8988T (cell line): ENCODE data around the gene SLC35G3.
"Not testable (repeated sequence)": the region's sequence is repeated elsewhere in the genome, so short reads cannot be mapped to it uniquely, and the experiment has no call there.

Experiments
- DNase-seq: peaks from one replicate; pipeline ENCODE4 v3.0.0; 2011

The SLC35G3 gene

GRCh38 chr17:35202582-35202981 lies 8.4 kb upstream of the SLC35G3 start:
- not testable (repeated sequence) for DNase-seq

- not testable (repeated sequence) for DNase-seq
These were observed 869 bp upstream of the SLC35G3 start for GRCh38 chr17:35195062-35195461.

- DNase-seq = no peak
These were observed 1.5 kb downstream of the SLC35G3 start for GRCh38 chr17:35192708-35193107.

- no peak for DNase-seq
These were observed 3.0 kb downstream of the SLC35G3 start for GRCh38 chr17:35191001-35191695.

- DNase-seq = no peak
These were observed 4.9 kb downstream of the SLC35G3 start for GRCh38 chr17:35189291-35189690.

GRCh38 chr17:35188111-35188510 lies 6.1 kb downstream of the SLC35G3 start:
- DNase-seq = no peak

DNA sequence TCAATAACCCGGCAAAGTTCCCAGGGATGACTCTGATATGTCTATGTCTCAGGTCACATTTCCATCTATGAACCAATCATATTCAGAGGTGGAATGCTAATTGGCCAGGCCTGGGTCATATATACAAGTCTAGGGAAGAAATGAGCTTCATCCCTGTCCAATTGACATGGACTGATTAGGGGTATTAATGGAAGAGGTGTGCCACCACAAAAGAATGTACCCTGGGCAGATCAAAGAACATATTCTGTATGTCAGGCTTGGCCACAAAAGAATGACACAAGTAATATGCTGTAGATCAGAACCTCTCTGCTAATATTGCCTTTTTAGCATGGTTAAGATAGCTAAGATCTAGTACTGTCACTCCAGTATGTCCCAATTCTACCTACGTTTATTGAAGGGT lies 6.7 kb downstream of the SLC35G3 start:
- DNase-seq = no peak

GRCh38 chr17:35185849-35186248 lies 8.3 kb downstream of the SLC35G3 start:
- DNase-seq = no peak

DNA sequence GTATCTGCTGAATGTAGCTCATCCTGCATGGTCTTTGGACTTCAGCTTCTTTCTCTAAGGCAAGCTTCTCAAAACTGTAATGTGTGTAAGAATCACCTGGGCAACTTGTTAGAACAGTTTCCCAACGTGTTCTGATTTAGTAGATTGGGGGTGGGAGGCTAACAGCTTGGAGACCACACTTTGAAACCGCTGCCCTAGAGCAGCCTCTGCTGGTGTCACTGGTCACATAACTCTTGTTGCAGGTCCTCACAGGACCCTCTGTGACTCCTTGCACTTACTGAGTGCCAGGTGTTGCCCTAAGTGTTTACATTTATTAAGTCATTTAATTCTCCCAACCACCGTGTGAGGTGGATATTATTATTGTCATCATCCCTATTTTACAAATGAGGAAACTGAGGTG lies 9.9 kb downstream of the SLC35G3 start:
- DNase-seq = no peak

DNA sequence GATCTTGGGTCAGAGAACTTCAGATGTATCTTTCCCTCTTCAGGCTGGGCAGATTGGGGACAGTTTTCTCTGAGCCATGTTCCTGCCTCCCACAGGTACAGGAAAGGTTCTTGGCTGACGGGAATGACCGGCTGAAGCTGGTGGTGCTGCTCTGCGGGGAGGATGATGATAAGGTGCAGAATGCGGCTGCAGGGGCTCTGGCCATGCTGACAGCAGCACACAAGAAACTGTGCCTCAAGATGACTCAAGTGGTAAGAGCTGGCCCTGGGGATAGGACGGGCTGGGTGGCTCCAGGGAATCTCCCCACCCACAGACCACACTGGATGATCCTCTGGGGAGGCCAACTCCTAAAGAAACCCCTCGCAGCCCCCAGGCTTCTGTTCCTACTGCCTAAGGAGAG lies 10.9 kb downstream of the SLC35G3 start:
- DNase-seq = no peak

- DNase-seq = not testable (repeated sequence)
These were observed 14.8 kb downstream of the SLC35G3 start for GRCh38 chr17:35179379-35179778.

DNA sequence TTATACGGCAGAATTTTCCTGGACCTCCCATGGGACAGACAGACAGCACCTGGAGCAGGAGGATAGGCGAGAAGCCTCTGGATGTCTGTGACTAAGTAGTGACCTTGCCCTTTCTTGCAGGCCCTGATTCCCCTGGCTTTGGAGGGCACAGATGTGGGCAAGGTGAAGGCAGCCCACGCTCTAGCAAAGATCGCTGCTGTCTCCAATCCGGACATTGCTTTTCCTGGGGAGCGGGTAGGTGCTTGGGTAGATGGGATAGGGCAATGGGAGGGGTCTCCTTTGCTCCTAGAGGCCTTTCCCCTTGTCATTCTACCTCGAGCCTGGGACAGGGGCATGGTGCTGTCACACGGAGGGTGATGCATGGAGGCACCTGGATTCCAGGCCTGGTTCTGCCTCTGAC lies 17.3 kb downstream of the SLC35G3 start:
- DNase-seq = no peak

DNA sequence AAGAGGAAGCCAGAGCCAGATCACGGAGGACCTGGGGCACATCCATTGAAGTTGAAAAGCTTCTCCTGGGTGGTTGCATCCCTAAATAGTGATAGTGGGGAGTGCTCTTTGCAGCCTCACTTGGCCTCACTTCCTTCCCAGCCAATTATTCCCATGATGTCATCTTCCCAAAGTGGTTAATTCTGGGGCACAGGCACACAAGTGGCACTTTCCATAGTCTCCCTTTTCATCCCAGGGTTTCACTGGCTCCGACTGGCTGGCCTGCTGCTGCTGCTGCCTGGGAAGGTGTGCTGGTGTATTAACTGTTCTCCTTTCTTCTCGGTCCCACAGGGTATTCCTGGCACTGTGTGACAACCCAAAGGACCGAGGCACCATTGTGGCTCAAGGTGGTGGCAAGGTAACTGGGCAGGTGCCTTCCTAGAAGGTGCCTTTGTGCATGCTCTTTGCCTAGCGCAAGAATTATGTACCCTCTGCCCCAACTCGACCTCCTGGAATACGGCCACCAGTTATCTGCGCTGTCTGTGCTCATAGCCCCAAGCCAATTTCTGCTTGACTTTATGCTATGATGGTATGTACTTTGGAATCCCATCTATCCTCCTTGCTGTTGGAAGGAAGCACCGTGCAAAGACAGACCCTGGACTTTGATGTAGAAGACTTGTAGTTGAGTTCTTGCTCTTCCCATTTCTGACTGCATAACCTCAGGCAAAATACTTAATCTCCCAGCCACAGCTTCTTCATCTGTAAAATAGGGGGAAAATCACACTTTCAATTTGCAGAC lies 18.4 kb downstream of the SLC35G3 start:
- no peak for DNase-seq

GRCh38 chr17:35174835-35175334 lies 19.3 kb downstream of the SLC35G3 start:
- no peak for DNase-seq

- not testable (repeated sequence) for DNase-seq
These were observed 21.9 kb downstream of the SLC35G3 start for GRCh38 chr17:35172321-35172720.

DNA sequence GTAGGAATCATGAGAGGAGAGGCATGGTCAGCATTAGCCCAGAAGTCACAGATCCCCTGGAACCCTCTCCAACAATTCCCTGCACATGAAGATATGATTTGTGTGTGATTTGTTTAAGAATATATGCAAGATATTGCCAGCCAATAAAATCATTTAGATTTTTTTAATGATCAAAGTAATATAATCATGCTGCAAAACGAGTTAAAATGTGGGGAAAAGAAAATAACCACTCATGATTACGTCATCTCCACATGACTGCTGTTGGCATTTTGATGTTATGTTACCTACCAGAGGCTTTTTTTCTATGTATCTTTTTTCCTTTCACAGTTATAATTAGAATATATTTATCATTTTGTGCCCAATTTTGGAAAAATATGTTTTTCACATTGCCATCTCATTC lies 22.4 kb downstream of the SLC35G3 start:
- DNase-seq = no peak

GRCh38 chr17:35170968-35171771 lies 23.0 kb downstream of the SLC35G3 start:
- peak; percentile 41 for DNase-seq

DNA sequence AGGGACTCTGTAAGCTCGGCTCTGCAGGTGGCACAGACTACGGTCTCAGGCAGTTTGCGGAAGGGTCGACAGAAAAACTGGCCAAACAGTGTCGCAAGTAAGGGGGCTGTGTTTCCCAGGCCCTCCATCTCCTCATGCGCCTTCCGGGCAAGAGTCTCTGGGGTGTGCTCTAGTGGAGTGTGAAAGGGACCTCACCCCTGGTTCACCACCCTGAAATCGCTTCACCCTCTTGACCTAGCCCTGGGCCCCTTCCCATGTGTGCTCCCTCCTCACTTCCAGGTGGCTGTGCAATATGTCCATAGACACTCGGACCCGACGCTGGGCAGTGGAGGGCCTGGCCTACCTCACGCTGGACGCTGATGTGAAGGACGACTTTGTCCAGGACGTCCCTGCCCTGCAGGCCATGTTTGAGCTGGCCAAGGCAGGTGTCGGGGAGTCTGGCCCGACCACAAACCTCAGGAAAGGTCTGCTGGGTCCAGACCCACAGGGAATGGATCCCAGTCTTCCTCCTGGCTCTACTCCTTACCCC lies 24.3 kb downstream of the SLC35G3 start:
- DNase-seq = no peak

GRCh38 chr17:35167666-35168065 lies 26.5 kb downstream of the SLC35G3 start:
- no peak for DNase-seq

DNA sequence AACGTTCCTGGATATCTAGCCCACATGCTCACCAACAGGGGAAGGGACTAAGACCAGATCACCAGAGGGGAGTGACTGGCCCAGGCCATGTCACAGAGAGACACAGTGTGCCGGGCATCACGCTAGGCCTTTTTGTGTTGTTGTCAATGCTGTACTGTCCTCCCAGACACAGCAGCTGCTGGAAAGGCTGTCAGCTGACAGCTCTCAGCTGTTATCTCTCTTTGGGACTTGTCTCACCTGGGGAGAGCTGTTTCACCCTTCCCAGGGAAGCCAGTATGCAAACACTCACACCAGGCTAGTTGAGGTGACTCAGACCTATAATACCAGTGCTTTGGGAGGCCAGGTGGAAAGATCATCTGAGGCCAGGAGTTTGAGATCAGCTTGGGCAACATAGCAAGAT lies 27.1 kb downstream of the SLC35G3 start:
- no peak for DNase-seq

- no peak for DNase-seq
These were observed 27.7 kb downstream of the SLC35G3 start for GRCh38 chr17:35166526-35166925.

- no peak for DNase-seq
These were observed 29.5 kb downstream of the SLC35G3 start for GRCh38 chr17:35164716-35165115.

- DNase-seq = no peak
These were observed 30.3 kb downstream of the SLC35G3 start for GRCh38 chr17:35163886-35164285.
